SK-N-SH treated with all-trans-retinoic acid at 6 μM for 48 hours (cell line): ENCODE data around the gene UGT2B7.

ENCODE experiments used
- BACH2 ChIP-seq: fragments of 250-450 bp; sonication (Bioruptor Pico); IDR thresholded peaks from 2 replicates; pipeline ENCODE4 v1.9.0; 2021; ENCODE audit warnings: mild to moderate bottlenecking, borderline replicate concordance
- SNAI2 ChIP-seq: fragments of 250-450 bp; sonication (Bioruptor Pico); IDR thresholded peaks from 2 replicates; pipeline ENCODE4 v1.5.0; 2020; ENCODE audit warnings: mild to moderate bottlenecking, moderate library complexity
- ZNF70 ChIP-seq: fragments of 450-650 bp; formaldehyde crosslinking; IDR thresholded peaks from 2 replicates; pipeline ENCODE4 v1.5.0; 2020; ENCODE audit warnings: mild to moderate bottlenecking, moderate library complexity

- TF ChIP-seq ZNF70 (CRISPR knock-in tag) (no peak), SNAI2 (no peak), BACH2 (no peak)
Observed at GRCh38 chr4:69156913-69157312, 60.6 kb downstream of the UGT2B7 start.
